Measurements from ENCODE around the gene TRIM66. TPM values are rescaled to one million over a fixed set of nuclear protein-coding genes. Genes with fewer than 3 reads are reported as not detected.
"Not testable (repeated sequence)": the region's sequence is repeated elsewhere in the genome, so short reads cannot be mapped to it uniquely, and the experiment has no call there.

TRIM66 gene
- total RNA-seq, 1 donor from 2014 or later: 11.8 TPM

GRCh38 chr11:8690374-8691342 is 8.2 kb upstream of the TRIM66 start:
- no peak for ATAC-seq

GRCh38 chr11:8689726-8690255 is 7.3 kb upstream of the TRIM66 start:
- ATAC-seq: no peak

- ATAC-seq: peak; percentile 89
These were observed 6.2 kb upstream of the TRIM66 start for GRCh38 chr11:8688414-8689362.

GRCh38 chr11:8686325-8686724 is 3.9 kb upstream of the TRIM66 start:
- no peak for ATAC-seq

GRCh38 chr11:8685820-8686219 is 3.4 kb upstream of the TRIM66 start:
- no peak for ATAC-seq

- ATAC-seq: no peak
These were observed 2.8 kb upstream of the TRIM66 start for GRCh38 chr11:8685306-8685705.

GRCh38 chr11:8684600-8685290 is 2.3 kb upstream of the TRIM66 start:
- ATAC-seq: no peak

GRCh38 chr11:8683115-8683807 is 796 bp upstream of the TRIM66 start:
- peak; percentile 27 for ATAC-seq

GRCh38 chr11:8681837-8682302 is 595 bp downstream of the TRIM66 start:
- no peak for ATAC-seq

GRCh38 chr11:8679006-8679405 is 3.5 kb downstream of the TRIM66 start:
- ATAC-seq: no peak

- no peak for ATAC-seq
These were observed 6.0 kb downstream of the TRIM66 start for GRCh38 chr11:8676458-8676857.

GRCh38 chr11:8674859-8675258 is 7.6 kb downstream of the TRIM66 start:
- no peak for ATAC-seq

- ATAC-seq: no peak
These were observed 10.1 kb downstream of the TRIM66 start for GRCh38 chr11:8672346-8672745.

GRCh38 chr11:8671651-8672062 is 10.8 kb downstream of the TRIM66 start:
- peak; percentile 75 for ATAC-seq

- peak; percentile 95 for ATAC-seq
These were observed 11.3 kb downstream of the TRIM66 start for GRCh38 chr11:8671193-8671612.

GRCh38 chr11:8670081-8670480 is 12.4 kb downstream of the TRIM66 start:
- not testable (repeated sequence) for ATAC-seq

GRCh38 chr11:8665222-8665621 is 17.2 kb downstream of the TRIM66 start:
- no peak for ATAC-seq

GRCh38 chr11:8661001-8661795 is 21.3 kb downstream of the TRIM66 start:
- no peak for ATAC-seq

GRCh38 chr11:8658321-8659057 is 24.0 kb downstream of the TRIM66 start:
- ATAC-seq: no peak

GRCh38 chr11:8656291-8656690 is 26.2 kb downstream of the TRIM66 start:
- no peak for ATAC-seq

Measured in esophagus mucosa (tissue), 1 donor.